Adrenal gland (tissue), 12 donors: ENCODE measurements around the gene CYP39A1. TPM values are rescaled to one million over a fixed set of nuclear protein-coding genes. Genes with fewer than 3 reads are reported as not detected.

ENCODE experiments used
- DNase-seq, 7 donors: peaks; one replicate each; pipeline ENCODE4 v3.0.0-alpha.2; 2019 to 2020
- H3K27ac ChIP-seq, 5 donors: fragments of 200-600 bp; sonication (generic) in 4 of 5; 1 replicate in 3 of 5; 2 replicates in 2 of 5; pipeline versions ENCODE4 v1.5.1 to v1.8.0; 2016 to 2020; ENCODE audit warnings: mild to moderate bottlenecking in 1 of 5
- H3K27me3 ChIP-seq: fragments of 200-600 bp; 2 replicates; pipeline ENCODE4 v1.8.0; 2021
- H3K36me3 ChIP-seq, 2 donors: fragments of 200-600 bp; replicated peaks in 1 of 2; 1 replicate in 1 of 2; 2 replicates in 1 of 2; pipeline versions ENCODE4 v1.5.1 to v1.8.0; 2018 to 2022
- H3K4me1 ChIP-seq, 2 donors: fragments of 200-600 bp; replicated peaks in 1 of 2; 1 replicate in 1 of 2; 2 replicates in 1 of 2; pipeline versions ENCODE4 v1.5.1 to v1.8.0; 2018 to 2021
- H3K4me3 ChIP-seq, 4 donors: fragments of 200-600 bp; sonication (generic) in 3 of 4; one replicate each; pipeline ENCODE4 v1.5.1; 2016 to 2018
- H3K9me3 ChIP-seq, 3 donors: fragments of 200-600 bp; sonication (generic) in 1 of 3; replicated peaks in 1 of 3; 1 replicate in 2 of 3; 2 replicates in 1 of 3; pipeline versions ENCODE4 v1.5.1 to v1.8.0; 2016 to 2021
- CTCF ChIP-seq, 6 experiments: fragments of 450-650 bp in 4 of 6; fragments of 200-600 bp in 2 of 6; sonication (generic) in 1 of 6; IDR thresholded peaks; 1 replicate in 5 of 6; 2 replicates in 1 of 6; pipeline versions ENCODE4 v1.5.1 to v1.8.0; 2016 to 2021; ENCODE audit warnings: antibody characterized with exemption in 6 of 6, mild to moderate bottlenecking in 2 of 6, moderate library complexity in 1 of 6
- POLR2A ChIP-seq, 2 donors: fragments of 450-650 bp; IDR thresholded peaks; one replicate each; pipeline ENCODE4 v1.6.1; 2017; ENCODE audit warnings: antibody characterized with exemption in 2 of 2, mild to moderate bottlenecking in 2 of 2, moderate library complexity in 1 of 2
- WGBS, 4 donors: extraction: QIAGEN DNeasy Blood & Tissue Kit in 2 of 4; methylation state at CpG; one replicate each; pipeline versions ENCODE4 v1.1.5 to v1.1.7; 2013 to 2017; 5-methylcytosine and 5-hydroxymethylcytosine counted together
- intact Hi-C, 2 donors: fragments of 100-400 bp; cut with DNase I; formaldehyde crosslinking; loops; one replicate each; pipeline versions ENCODE4 v1.14.1 to v1.15.0; 2022 to 2023
- polyA plus RNA-seq, 3 donors: library from polyadenylated mRNA; stranded (reverse); fragments of 200-250 nt in 2 of 3; fragments of 350-450 nt in 1 of 3; fragmentation: Illumina TruSeq in 1 of 3; extraction: RNeasy Lipid Tissue Mini Kit (QIAGEN cat#74804) in 1 of 3; gene quantifications; one replicate each; pipeline ENCODE4 v1.2.3, GENCODE V29; 2013 to 2014
- total RNA-seq, 9 donors: library from RNA; depleted of rRNA in 4 of 9; stranded (reverse); fragments of >200 nt in 4 of 9; fragments of 120-200 nt in 1 of 9; fragmentation: NEBNext Ultra II Directional in 1 of 9; extraction: Animal tissue kit (Norgen Biotek cat#: 25700) in 1 of 9; gene quantifications; one replicate each; pipeline versions ENCODE4 v1.1.0 to v1.2.4, GENCODE V29; 2013 to 2023
- donor health status: healthy with polysubstance abuse.
- donor health status: Bipolar disorder and iron deficiency.
- donor health status: DM: yes; HTN: yes; CAD: no.
- donor health status: DM: no; HTN: no; CAD: no.
- donor health status: DM: no; HTN: no; CAD: no.
- donor health status: DM: yes; HTN: yes; CAD: no.

The CYP39A1 gene
- total and polyA plus RNA-seq, 12 donors, result 0.63 to 11.3 (median 4.2) TPM

GRCh38 chr6:46642928-46643751 is 9.5 kb downstream of the CYP39A1 start:
- H3K36me3 ChIP-seq, result no peaks in the 10 kb centered on the region
- no peaks in the 10 kb centered on the region for H3K9me3 ChIP-seq
- no peak overlapping the region for H3K4me3 ChIP-seq
- H3K27me3 ChIP-seq, result no peaks in the 10 kb centered on the region
- H3K27ac ChIP-seq, result no peak overlapping the region
- no peak for DNase-seq
- H3K4me1 ChIP-seq, result no peaks in the 10 kb centered on the region
- 84 to 88% (median 86%) methylated on average over 4 of the region's 4 CpGs for WGBS, 4 donors
- intact Hi-C loops, result no loop called here
- TF ChIP-seq POLR2A (IDR thresholded peaks at IDR 0.05), result no peak
- no peak for TF ChIP-seq CTCF (IDR thresholded peaks at IDR 0.05)

GRCh38 chr6:46638650-46639049 is 14.0 kb downstream of the CYP39A1 start:
- TF ChIP-seq POLR2A (IDR thresholded peaks at IDR 0.05), result no peak
- no peak for TF ChIP-seq CTCF (IDR thresholded peaks at IDR 0.05)
- no peaks in the 10 kb centered on the region for H3K36me3 ChIP-seq
- intact Hi-C loops, result no loop called here
- no peak overlapping the region for H3K4me3 ChIP-seq
- H3K27ac ChIP-seq, result no peak overlapping the region
- no peaks in the 10 kb centered on the region for H3K9me3 ChIP-seq
- no peaks in the 10 kb centered on the region for H3K27me3 ChIP-seq
- no peaks in the 10 kb centered on the region for H3K4me1 ChIP-seq
- 80 to 97% (median 91%) methylated on average over 2 of the region's 2 CpGs for WGBS, 4 donors
- DNase-seq, result no peak

- no peak overlapping the region for H3K4me3 ChIP-seq
- H3K4me1 ChIP-seq, result no peaks in the 10 kb centered on the region
- DNase-seq, result no peak
- no peaks in the 10 kb centered on the region for H3K36me3 ChIP-seq
- H3K27ac ChIP-seq, result no peak overlapping the region
- TF ChIP-seq CTCF (IDR thresholded peaks at IDR 0.05) (no peak), POLR2A (IDR thresholded peaks at IDR 0.05) (no peak)
- no peaks in the 10 kb centered on the region for H3K27me3 ChIP-seq
- H3K9me3 ChIP-seq, result no peaks in the 10 kb centered on the region
- 81 to 91% (median 86%) methylated on average over 1 of the region's 1 CpG for WGBS, 4 donors
- intact Hi-C loops, result no loop called here
These were observed 14.7 kb downstream of the CYP39A1 start for GRCh38 chr6:46637933-46638332.

GRCh38 chr6:46637145-46637544 is 15.5 kb downstream of the CYP39A1 start:
- H3K36me3 ChIP-seq, result no peaks in the 10 kb centered on the region
- H3K27ac ChIP-seq, result no peak overlapping the region
- WGBS, 4 donors, result 84 to 90% (median 86%) methylated on average over 5 of the region's 5 CpGs

More at GRCh38 chr6:46637145-46637544, 15.5 kb downstream of the CYP39A1 start:
- H3K4me3 ChIP-seq, result no peak overlapping the region
- H3K4me1 ChIP-seq, result no peaks in the 10 kb centered on the region
- DNase-seq, result no peak
- H3K9me3 ChIP-seq, result no peaks in the 10 kb centered on the region
- intact Hi-C loops, result no loop called here
- no peaks in the 10 kb centered on the region for H3K27me3 ChIP-seq
- TF ChIP-seq CTCF (IDR thresholded peaks at IDR 0.05) (no peak), POLR2A (IDR thresholded peaks at IDR 0.05) (no peak)
